GM21786 (cell line): Measurements from ENCODE around the gene SLC4A5.
A peak's percentile ranks its signal among the peaks of the same experiment; 100 is the strongest.

Experiments used
- ATAC-seq: cut with Tn5 transposase; IDR thresholded peaks from one replicate; pipeline ENCODE4 v1.9.1; 2021; ENCODE audit not compliant: unreplicated experiment

Gene SLC4A5

GRCh38 chr2:74278694-74279093 lies 64.5 kb downstream of the SLC4A5 start:
- no peak for ATAC-seq

- no peak for ATAC-seq
Measured at GRCh38 chr2:74278176-74278575, 65.0 kb downstream of the SLC4A5 start.

GRCh38 chr2:74275228-74275627 lies 68.0 kb downstream of the SLC4A5 start:
- no peak for ATAC-seq

GRCh38 chr2:74269667-74270066 lies 73.5 kb downstream of the SLC4A5 start:
- no peak for ATAC-seq

- ATAC-seq = peak; percentile 48
Measured at GRCh38 chr2:74267068-74267467, 76.1 kb downstream of the SLC4A5 start.

GRCh38 chr2:74264281-74264680 lies 78.9 kb downstream of the SLC4A5 start:
- no peak for ATAC-seq

- ATAC-seq = no peak
Measured at GRCh38 chr2:74262681-74263080, 80.5 kb downstream of the SLC4A5 start.

GRCh38 chr2:74261204-74261864 lies 81.9 kb downstream of the SLC4A5 start:
- no peak for ATAC-seq

GRCh38 chr2:74260495-74260894 lies 82.7 kb downstream of the SLC4A5 start:
- ATAC-seq = no peak

GRCh38 chr2:74259733-74260132 lies 83.5 kb downstream of the SLC4A5 start:
- ATAC-seq = no peak

- no peak for ATAC-seq
Measured at GRCh38 chr2:74259191-74259590, 84.0 kb downstream of the SLC4A5 start.

- no peak for ATAC-seq
Measured at GRCh38 chr2:74255660-74256213, 87.5 kb downstream of the SLC4A5 start.

GRCh38 chr2:74253971-74254310 lies 89.3 kb downstream of the SLC4A5 start:
- ATAC-seq = no peak

- ATAC-seq = no peak
Measured at GRCh38 chr2:74253306-74253970, 89.8 kb downstream of the SLC4A5 start.

- no peak for ATAC-seq
Measured at GRCh38 chr2:74252862-74253261, 90.4 kb downstream of the SLC4A5 start.

GRCh38 chr2:74252036-74252435 lies 91.2 kb downstream of the SLC4A5 start:
- ATAC-seq = no peak

- ATAC-seq = no peak
Measured at GRCh38 chr2:74250189-74250631, 93.0 kb downstream of the SLC4A5 start.

- no peak for ATAC-seq
Measured at GRCh38 chr2:74249406-74250122, 93.7 kb downstream of the SLC4A5 start.

- ATAC-seq = no peak
Measured at GRCh38 chr2:74246496-74247195, 96.6 kb downstream of the SLC4A5 start.

GRCh38 chr2:74244286-74244685 lies 98.9 kb downstream of the SLC4A5 start:
- ATAC-seq = no peak

GRCh38 chr2:74242354-74243071 lies 100.7 kb downstream of the SLC4A5 start:
- ATAC-seq = no peak
